Measurements from ENCODE around the gene MCM8.

The MCM8 gene

DNA sequence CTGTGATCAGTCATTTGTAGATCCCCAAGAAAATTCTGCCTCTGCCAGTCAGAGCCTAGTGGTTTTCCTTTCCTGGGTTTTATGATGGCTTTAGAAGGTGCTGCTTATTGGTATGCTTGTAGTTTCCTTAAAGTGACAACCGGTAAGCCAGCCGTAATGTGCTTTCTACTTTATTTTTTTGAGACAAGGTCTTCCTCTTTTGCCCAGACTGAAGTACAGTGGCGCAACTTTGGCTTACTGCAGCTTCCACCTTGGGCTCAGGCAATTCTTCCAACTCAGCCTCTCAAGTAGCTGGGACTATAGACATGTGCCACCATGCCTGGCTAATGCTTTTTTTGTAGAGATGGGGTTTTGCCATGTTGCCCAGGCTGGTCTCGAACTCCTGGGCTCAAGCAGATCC lies 23.5 kb downstream of the MCM8 start:
- no peaks in the 10 kb centered on the region for H3K4me1 ChIP-seq
- H3K36me3 ChIP-seq, result peaks cover 89% of the 10 kb centered on the region
- no peaks in the 10 kb centered on the region for H3K27me3 ChIP-seq
- H3K27ac ChIP-seq, result no peak overlapping the region
- H3K4me3 ChIP-seq, result no peak overlapping the region
- TF ChIP-seq Cebpa-rat (IDR thresholded peaks at IDR 0.05), result no peak
- no peaks in the 10 kb centered on the region for H3K9me3 ChIP-seq
- no peak overlapping the region for H3K4me2 ChIP-seq
- H4K20me1 ChIP-seq, result no peaks in the 10 kb centered on the region
- no peak overlapping the region for H3K9ac ChIP-seq

DNA sequence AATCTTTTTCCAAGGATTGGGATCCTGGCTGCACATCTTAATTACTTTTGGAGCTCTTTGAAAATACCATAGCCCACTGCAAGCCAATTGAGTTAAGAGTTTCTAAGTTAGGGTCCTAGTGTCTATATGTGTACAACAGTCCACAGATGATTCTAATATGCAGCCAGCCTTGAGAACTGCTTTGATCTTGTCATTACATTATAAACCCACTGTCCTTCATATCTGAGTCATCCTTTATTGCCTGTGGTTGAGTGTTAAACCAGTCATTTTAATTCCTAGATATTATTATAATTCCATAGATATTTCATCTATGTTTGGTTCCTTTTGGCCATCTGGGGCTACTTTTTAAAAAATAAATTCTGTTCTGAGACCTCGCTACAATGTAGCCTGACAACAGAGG lies 24.1 kb downstream of the MCM8 start:
- H3K9me3 ChIP-seq, result no peaks in the 10 kb centered on the region
- H4K20me1 ChIP-seq, result no peaks in the 10 kb centered on the region
- no peak overlapping the region for H3K27ac ChIP-seq
- no peak overlapping the region for H3K9ac ChIP-seq
- H3K4me1 ChIP-seq, result no peaks in the 10 kb centered on the region
- H3K27me3 ChIP-seq, result no peaks in the 10 kb centered on the region
- no peak overlapping the region for H3K4me2 ChIP-seq
- TF ChIP-seq Cebpa-rat (IDR thresholded peaks at IDR 0.05), result no peak
- no peak overlapping the region for H3K4me3 ChIP-seq
- H3K36me3 ChIP-seq, result peaks cover 90% of the 10 kb centered on the region

DNA sequence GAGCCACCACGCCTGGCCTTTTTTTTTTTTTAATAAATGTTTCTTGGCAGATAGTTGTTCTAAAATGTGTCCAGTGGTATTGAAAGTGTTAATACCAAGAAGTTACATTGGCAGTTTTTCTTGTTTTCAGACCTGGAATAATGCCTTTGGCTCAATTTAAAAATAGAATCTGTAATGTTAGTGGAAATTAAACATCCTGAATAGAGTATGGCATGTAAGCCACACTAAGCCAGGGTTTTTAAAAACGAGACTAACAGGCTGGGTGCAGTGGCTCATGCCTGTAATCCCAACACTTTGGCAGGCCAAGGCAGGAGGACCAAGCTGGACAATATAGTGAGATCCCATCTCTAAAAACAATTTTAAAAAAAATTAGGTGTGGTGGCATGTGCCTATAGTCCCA lies 25.3 kb downstream of the MCM8 start:
- Histone ChIP-seq H3K4me2 (no peak overlapping the region), H3K27ac (no peak overlapping the region), H3K4me3 (no peak overlapping the region), H3K36me3 (peaks cover 90% of the 10 kb centered on the region), H4K20me1 (no peaks in the 10 kb centered on the region), H3K9ac (no peak overlapping the region), H3K27me3 (no peaks in the 10 kb centered on the region), H3K4me1 (no peaks in the 10 kb centered on the region), H3K9me3 (no peaks in the 10 kb centered on the region)
- no peak for TF ChIP-seq Cebpa-rat (IDR thresholded peaks at IDR 0.05)

DNA sequence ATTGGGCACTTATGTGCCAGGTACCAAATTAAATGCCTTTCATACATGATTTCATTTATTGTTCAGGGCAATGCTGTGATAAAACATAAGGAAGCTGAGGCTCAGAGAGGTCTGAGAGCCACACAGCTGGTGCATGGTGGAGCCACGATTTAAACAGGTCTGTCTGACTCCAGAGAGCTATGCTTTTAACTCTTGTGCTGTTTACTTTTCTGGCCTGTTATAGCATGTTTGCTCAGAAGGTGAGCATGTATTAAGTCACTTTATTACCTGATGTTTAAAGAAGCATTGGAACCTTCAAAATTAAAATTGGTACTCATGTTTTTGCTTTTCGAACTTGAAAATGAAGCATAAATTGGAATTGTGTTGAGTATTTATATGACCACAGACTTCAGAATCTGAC lies 26.8 kb downstream of the MCM8 start:
- H3K4me2 ChIP-seq, result no peak overlapping the region
- TF ChIP-seq Cebpa-rat (IDR thresholded peaks at IDR 0.05), result no peak
- H3K4me3 ChIP-seq, result no peak overlapping the region
- H3K36me3 ChIP-seq, result peaks cover 96% of the 10 kb centered on the region
- no peaks in the 10 kb centered on the region for H3K9me3 ChIP-seq
- H3K4me1 ChIP-seq, result no peaks in the 10 kb centered on the region
- no peak overlapping the region for H3K27ac ChIP-seq
- H3K9ac ChIP-seq, result no peak overlapping the region
- no peaks in the 10 kb centered on the region for H4K20me1 ChIP-seq
- H3K27me3 ChIP-seq, result no peaks in the 10 kb centered on the region

DNA sequence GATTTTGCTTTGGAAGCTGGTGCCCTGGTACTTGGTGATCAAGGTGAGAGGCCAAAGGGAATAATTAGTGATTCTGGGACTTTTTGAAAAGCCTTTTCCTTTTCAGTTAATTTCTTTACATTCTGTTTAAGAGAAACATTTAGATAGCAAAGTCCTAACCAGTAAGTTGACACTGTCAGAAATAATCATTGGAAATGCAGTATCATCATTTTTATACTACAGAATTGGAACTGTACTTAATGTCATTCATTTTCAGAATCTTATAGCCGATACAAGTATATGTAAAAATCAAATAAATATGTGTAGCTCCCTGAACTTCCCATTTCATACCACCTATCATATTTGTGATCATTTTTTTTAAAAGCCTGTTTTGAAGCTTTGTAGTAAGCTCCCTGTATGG lies 27.5 kb downstream of the MCM8 start:
- Histone ChIP-seq H3K27ac (no peak overlapping the region), H3K36me3 (peaks cover 96% of the 10 kb centered on the region), H3K27me3 (no peaks in the 10 kb centered on the region), H4K20me1 (no peaks in the 10 kb centered on the region), H3K9ac (no peak overlapping the region), H3K4me1 (no peaks in the 10 kb centered on the region), H3K4me2 (no peak overlapping the region), H3K4me3 (no peak overlapping the region), H3K9me3 (no peaks in the 10 kb centered on the region)
- TF ChIP-seq Cebpa-rat (IDR thresholded peaks at IDR 0.05), result no peak

DNA sequence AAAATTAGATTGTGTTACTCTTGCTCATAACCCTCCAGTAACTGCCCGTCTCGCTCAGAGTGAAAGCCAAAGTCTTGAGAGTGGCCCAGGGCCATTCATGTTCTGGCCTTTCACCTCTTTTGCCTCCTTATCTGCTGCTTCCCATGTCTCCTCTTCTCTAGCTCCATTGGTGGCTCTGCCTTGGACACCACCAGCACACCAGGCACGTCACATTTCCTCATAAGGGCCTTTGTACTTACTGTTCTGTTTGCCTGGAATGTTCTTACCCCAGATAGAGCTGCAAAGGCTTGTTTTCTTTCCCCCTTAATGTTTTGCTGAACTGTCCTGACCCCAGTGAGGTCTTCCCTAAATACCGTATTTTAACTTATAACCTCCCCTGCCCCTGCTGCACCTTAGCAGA lies 29.3 kb downstream of the MCM8 start:
- Histone ChIP-seq H4K20me1 (no peaks in the 10 kb centered on the region), H3K4me1 (no peaks in the 10 kb centered on the region), H3K27me3 (no peaks in the 10 kb centered on the region), H3K9ac (no peak overlapping the region), H3K4me2 (no peak overlapping the region), H3K36me3 (peaks cover 91% of the 10 kb centered on the region), H3K4me3 (no peak overlapping the region), H3K27ac (no peak overlapping the region), H3K9me3 (no peaks in the 10 kb centered on the region)
- no peak for TF ChIP-seq Cebpa-rat (IDR thresholded peaks at IDR 0.05)

DNA sequence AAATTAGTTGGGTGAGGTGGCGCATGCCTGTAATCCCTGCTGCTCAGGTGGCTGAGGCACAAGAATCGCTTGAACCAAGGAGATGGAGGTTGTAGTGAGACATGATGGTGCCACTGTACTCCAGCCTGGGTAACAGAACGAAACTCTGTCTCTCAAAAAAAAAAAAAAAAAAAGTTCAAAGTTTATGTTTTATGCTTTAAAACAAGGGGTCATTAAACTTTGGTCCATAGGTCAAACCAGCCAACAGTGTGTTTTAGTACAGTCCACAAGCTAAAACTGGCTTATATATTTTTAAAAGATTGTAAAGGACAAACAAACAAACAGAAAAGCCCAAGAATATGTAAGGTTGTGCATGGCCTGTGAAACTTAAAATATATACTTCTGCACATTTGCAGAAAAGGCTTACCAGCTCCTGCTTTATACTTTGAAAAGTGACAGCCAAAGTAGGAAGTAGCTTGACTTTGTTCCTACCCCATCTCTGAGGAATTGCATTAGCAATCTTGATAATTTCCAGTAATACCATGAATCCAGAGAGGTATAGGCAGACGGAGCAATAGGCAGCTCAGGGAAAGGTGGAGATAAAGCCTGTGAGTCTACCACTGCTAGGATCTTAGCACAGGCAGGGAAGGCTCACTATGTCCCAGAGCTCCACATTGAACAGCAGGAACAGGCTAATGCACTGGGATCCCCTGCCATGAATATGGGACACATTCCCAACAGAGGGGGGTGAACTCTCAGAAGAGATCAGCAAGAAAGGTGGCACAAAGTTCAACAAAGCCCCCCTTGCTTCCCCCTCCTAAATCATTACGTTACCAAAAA lies 30.5 kb downstream of the MCM8 start:
- Histone ChIP-seq H3K4me1 (no peaks in the 10 kb centered on the region), H3K4me3 (no peak overlapping the region), H3K36me3 (peaks cover 91% of the 10 kb centered on the region), H3K27ac (no peak overlapping the region), H3K9me3 (no peaks in the 10 kb centered on the region), H3K4me2 (no peak overlapping the region), H3K9ac (no peak overlapping the region), H4K20me1 (no peaks in the 10 kb centered on the region), H3K27me3 (no peaks in the 10 kb centered on the region)
- TF ChIP-seq Cebpa-rat (IDR thresholded peaks at IDR 0.05), result no peak

DNA sequence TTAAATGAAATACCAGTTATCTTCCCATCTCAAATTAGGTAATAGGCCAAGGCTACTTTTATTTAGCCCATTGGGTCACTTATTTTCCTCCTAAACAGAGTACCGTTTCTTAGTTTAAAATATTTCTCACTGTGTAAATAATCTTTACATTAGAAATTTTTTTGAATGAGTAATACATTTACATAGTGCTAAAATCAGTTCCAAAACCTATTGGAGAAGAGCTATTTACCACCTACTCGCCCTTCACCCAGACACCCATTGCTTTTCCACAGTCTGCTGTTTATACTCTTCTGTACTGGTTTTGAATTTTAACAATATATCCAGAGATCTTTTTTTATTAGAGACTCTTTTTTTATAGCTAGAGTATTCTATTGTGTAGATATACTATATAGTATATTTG lies 36.9 kb downstream of the MCM8 start:
- Histone ChIP-seq H3K4me1 (no peaks in the 10 kb centered on the region), H3K4me2 (no peak overlapping the region), H4K20me1 (no peaks in the 10 kb centered on the region), H3K9me3 (no peaks in the 10 kb centered on the region), H3K27ac (no peak overlapping the region), H3K9ac (no peak overlapping the region), H3K4me3 (no peak overlapping the region), H3K36me3 (peaks cover 81% of the 10 kb centered on the region), H3K27me3 (no peaks in the 10 kb centered on the region)
- TF ChIP-seq Cebpa-rat (IDR thresholded peaks at IDR 0.05), result no peak

DNA sequence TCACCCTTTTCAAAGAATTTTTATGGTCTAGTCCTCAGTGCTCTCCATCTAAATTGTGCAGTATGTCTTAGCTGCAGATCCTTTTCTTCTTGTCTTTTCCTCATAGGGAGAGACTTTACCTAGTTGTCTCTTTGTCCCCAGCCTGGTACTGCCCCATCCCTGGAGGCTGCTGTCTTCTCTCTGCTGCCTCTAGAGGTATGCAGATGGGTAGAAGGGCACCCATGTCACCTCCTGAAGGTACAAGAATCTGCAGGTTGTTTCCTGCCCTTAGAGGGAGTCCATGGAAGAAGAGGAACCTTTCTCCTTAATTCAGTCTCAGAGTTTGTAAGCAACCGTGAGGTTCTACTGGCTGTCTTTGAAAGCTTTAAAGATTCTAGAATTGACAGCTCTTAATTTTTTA lies 39.1 kb downstream of the MCM8 start:
- H3K9me3 ChIP-seq, result no peaks in the 10 kb centered on the region
- no peak overlapping the region for H3K4me2 ChIP-seq
- no peak for TF ChIP-seq Cebpa-rat (IDR thresholded peaks at IDR 0.05)
- H3K4me1 ChIP-seq, result no peaks in the 10 kb centered on the region
- peaks cover 82% of the 10 kb centered on the region for H3K36me3 ChIP-seq
- no peak overlapping the region for H3K27ac ChIP-seq
- no peak overlapping the region for H3K4me3 ChIP-seq
- no peaks in the 10 kb centered on the region for H4K20me1 ChIP-seq
- H3K27me3 ChIP-seq, result no peaks in the 10 kb centered on the region
- H3K9ac ChIP-seq, result no peak overlapping the region

DNA sequence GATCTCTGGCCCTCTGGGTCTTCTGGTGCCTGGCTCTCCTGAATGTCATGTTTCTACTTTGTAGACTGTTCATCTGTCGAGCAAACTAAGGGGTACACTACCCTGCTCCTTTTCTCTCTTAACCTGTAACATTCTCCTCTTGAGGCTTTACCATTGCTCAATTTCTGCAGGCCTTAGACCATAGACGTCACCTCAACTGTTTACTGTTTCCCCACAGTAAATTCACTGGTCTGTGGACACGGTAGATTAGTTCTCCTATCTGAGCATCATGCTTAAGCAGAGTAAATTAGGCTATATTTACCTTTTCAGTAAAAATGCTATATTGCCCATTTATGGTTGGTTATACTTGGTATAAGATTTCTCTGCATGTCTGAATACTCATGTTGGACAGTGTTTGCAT lies 40.5 kb downstream of the MCM8 start:
- peaks cover 2% of the 10 kb centered on the region for H3K4me1 ChIP-seq
- H3K4me3 ChIP-seq, result no peak overlapping the region
- H3K9ac ChIP-seq, result no peak overlapping the region
- no peaks in the 10 kb centered on the region for H3K9me3 ChIP-seq
- H3K4me2 ChIP-seq, result no peak overlapping the region
- H3K27ac ChIP-seq, result no peak overlapping the region
- TF ChIP-seq Cebpa-rat (IDR thresholded peaks at IDR 0.05), result no peak
- H3K36me3 ChIP-seq, result peaks cover 83% of the 10 kb centered on the region
- H3K27me3 ChIP-seq, result no peaks in the 10 kb centered on the region
- no peaks in the 10 kb centered on the region for H4K20me1 ChIP-seq

Measured in BLaER1 (cell line).